GM19463 (cell line): ENCODE measurements around the gene FAIM2.
"Not testable (repeated sequence)": the region's sequence is repeated elsewhere in the genome, so short reads cannot be mapped to it uniquely, and the experiment has no call there.

Experiments
- ATAC-seq: cut with Tn5 transposase; IDR thresholded peaks from one replicate; pipeline ENCODE4 v1.9.1; 2021; ENCODE audit warnings: mild to moderate bottlenecking, moderate library complexity; ENCODE audit not compliant: unreplicated experiment

Gene FAIM2

DNA sequence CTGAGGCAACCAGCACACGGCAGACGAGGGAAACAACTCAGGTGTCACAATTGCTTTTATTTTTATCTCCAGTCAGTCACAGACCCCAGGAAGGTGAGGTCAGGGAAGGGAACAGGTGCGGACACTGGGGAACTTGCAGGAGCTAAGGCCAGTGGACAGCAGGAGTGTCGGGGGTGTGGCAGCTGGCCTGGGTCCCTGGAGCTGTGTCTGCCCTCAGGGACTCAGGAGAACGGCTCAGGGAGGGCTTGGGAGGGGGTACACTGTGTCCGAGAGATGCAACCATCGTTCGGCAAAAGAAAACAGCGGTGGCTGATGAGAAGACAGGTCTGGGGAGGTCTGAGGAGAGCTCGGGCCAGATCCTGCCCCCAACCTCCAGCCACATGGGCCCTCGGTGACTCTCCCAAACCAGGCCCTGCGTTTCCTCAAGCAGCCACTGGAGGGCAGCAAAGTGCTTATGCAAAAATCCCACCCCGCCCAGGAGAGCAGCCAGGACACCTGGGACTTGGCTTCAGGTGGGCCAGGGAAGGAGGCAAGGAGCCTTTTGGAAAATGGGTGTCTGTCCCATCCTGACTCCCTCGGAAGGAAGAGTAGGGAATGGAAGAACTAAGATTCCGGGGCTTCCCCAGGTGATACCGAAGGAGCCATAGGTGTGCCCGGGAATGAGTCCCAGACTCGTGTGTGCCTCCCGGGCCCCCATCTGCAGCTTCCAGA lies 36.7 kb downstream of the FAIM2 start:
- no peak for ATAC-seq

DNA sequence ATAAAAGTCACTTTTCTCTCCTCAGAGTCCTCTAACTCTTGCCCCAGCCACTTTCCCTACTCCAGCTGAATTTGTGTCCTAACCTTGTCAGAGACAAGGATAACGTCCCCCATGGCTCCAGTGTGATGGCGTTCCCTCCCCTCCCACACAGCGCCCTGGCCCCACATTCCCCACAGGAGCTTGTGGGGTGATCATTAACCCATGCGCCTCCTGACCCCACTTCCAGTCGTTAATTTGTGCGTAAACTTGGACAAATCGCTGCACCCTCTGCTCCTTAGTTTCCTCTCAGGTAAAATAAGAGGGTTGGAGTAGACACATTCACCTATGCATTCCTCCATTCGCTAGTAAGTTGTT lies 37.9 kb downstream of the FAIM2 start:
- no peak for ATAC-seq

DNA sequence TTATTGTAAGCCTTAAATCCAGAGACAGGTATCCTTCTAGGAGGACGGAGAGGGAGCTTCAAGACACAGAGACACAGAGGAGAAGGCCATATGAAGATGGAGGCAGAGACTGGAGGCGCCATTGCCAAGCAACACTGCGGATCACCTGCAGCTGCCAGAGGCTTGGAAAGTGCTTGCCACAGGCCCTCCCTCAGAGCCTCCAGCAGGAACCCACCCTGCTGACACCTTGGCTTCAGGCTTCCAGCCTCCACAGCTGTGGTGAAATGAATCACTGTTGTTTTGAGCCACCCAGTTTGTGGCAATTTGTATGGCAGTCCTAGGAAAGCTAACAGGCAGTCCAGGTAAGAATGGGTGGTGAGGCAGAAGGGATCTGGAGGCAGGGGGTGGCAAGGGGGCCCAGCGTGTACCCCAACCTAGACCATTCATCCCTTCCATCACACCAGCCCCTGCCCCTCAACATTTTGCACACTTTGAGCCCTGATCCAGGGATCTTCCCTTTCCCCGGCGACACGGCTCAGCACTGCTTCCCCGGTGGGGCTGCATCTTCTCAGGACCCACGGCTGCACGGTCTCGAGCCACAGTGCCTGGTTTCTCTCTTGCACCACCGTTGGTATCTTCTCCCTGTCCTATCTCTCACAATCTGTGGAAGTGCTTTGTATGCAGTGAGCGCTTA lies 38.5 kb downstream of the FAIM2 start:
- no peak for ATAC-seq

DNA sequence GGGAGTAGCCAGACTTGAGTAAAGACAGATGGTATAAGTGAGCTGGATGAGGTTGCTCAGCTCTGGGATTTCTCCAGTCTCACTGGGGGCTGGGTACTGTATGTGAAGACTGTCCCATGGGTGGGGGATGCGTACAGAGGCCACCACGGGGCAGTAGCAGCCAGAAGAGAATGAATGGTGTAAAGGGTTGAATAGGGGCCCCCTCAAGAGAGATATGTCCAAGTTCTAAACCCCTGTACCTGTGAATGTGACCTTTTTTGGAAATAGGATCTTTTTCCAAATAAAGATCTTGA lies 39.0 kb downstream of the FAIM2 start:
- ATAC-seq, result no peak

DNA sequence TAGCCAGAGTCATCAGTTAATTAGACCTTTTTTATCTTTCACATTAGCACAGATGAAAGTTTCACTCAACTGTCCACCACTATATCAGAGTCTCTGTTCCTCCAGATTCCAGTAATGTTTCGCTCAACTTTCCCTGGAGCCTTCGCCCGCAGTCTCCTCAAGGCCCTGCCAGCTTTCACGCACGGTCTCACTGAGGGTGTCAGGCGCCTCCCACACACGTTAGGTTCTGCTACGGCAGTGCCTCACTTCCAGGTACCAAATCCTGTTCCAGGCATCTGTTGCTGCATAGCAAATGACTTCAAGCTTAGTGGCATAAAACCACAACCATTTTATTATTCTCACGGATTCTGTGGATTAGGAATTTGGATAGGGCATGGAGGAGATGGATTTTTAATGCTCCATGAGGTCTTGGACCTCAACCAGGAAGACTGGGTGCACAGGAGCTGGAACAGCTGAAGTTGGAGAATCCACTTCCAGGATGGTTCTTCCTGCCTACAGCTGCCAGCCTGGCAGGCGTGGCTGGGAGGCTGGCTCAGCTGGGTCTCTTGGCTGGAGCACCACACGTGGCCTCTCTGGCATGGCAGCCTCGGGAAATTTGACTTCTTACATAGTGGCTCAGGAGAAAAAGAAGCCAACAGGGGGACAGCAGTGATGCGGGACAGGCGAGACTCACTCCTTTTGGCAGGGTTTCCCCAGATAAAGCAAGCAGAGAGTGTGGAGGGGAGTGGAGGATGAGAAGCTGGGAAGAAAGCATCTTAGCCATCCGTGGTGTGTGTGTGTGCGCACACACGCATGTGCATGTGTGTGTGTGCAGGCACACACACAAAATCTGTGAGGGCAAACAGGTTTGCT lies 39.5 kb downstream of the FAIM2 start:
- no peak for ATAC-seq

DNA sequence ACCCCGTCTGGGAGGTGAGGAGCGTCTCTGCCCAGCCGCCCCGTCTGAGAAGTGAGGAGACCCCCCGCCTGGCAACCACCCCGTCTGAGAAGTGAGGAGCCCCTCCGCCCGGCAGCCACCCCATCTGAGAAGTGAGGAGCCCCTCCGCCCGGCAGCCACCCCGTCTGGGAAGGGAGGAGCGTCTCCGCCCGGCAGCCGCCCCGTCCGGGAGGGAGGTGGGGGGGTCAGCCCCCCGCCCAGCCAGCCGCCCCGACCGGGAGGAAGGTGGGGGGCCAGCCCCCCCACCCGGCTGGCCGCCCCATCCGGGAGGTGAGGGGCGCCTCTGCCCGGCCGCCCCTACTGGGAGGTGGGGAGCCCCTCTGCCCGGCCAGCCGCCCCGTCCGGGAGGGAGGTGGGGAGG lies 42.8 kb downstream of the FAIM2 start:
- not testable (repeated sequence) for ATAC-seq

DNA sequence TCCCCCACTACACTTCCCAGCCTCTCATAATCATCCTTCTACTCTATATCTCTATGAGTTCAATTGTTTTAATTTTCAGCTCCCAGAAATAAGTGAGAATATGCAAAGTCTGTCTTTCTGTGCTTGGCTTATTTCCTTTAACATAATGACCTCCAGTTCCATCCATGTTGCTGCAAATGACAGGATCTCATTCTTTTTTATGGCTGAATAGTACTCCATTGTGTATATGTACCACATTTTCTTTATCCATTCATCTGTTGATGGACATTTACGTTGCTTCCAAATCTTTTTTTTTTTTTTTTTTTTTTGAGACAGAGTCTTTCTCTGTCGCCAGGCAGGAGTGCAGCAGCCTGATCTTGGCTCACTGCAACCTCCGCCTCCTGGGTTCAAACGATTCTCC lies 47.8 kb downstream of the FAIM2 start:
- not testable (repeated sequence) for ATAC-seq

DNA sequence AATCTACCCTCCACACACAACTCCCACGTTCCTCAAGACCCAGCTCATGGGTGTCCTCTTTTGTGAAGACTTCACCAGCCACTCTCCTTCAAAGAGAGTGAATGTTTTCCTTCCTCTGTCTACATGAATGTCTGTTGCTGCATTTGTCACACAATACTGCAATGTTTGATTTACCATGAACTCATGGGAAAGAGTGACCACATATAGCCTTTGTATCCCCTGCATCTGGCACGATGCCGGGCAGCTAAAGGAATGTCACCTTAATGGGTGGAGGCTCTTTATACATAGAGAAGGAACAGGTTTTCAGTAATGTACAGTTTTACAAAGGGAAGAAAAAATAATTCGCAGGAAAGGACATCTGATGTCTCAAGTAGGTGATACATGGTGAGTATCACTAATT lies 48.7 kb downstream of the FAIM2 start:
- no peak for ATAC-seq

DNA sequence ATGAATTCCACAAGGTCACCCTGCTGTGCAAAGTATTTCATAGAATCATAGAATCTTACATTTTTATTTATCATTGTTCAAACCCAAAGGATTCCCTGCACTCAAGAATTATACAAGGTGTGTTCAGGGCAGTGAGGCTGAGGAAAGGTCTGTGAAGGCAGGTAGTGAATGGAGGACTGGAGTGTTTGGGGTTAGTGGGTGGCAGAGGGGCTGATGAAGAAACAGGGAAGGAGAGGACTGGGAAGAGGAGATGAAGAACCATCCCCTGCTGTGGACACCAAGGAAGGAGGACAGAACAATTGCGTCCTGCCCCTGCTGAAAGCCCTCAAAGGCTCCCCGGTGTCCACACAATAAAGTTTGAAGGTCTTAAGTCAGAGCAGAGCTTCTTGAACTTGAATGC lies 50.0 kb downstream of the FAIM2 start:
- no peak for ATAC-seq

DNA sequence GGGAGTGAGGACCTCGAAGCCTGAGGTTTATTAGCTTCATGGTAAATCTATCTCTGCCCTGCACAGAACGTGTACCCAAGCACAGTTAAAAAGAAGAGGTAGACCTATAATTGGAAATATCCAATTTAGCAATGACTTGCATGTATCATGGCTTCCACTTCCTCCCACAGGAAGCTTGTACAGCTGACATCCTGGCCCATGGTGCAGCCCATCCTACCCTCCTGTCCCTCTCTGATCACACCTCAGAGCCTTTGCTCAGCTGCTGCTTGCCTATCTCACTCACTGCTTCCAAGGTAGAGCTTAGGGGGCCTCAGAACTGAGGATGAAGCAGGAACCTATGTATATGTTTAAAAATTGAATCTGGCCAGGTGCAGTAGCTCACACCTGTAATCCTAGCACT lies 56.5 kb downstream of the FAIM2 start:
- no peak for ATAC-seq

DNA sequence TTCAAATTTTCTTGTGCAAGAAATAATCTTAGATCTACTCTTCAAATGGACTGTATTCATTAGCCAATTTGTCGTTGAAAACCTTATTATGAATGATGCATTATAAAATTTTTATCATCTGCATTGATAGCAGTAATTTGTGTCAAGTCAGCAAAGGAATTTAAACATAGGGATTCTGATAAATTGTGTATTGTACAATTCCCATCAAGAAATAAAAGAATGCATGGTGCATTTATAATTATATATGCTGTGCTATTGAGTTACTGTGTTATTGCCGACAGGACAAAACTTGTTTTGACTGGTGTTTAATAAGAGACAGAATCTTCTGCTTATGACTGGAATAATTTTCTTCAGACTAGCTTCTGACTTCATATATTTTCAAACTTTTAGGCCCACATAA lies 57.7 kb downstream of the FAIM2 start:
- no peak for ATAC-seq

DNA sequence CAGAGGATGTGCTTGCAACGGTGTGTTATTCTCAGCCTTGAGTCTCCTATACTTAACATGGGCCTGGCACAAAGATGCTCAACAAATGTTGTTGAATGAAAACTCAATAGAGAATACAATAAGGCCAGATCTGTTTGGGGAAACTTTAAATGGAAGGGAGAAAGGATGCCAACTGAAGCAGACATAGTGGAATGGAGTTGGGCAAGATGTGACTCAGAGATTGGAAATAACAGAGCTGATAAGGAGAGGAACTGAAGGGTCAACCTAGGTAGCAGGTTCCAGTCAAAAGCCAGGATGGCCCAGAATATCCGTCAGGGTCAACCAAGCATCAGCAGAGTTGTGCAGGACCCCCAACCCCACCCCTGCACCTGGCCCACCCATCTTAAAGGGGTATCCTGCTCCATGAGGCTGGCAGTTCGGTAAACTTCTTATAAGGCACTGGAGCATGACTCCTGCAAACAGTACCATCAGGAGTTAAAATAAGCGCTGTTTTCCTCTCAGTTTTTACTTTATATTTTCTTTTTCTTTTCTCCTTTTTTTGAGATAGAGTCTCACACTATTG lies 59.7 kb downstream of the FAIM2 start:
- no peak for ATAC-seq

DNA sequence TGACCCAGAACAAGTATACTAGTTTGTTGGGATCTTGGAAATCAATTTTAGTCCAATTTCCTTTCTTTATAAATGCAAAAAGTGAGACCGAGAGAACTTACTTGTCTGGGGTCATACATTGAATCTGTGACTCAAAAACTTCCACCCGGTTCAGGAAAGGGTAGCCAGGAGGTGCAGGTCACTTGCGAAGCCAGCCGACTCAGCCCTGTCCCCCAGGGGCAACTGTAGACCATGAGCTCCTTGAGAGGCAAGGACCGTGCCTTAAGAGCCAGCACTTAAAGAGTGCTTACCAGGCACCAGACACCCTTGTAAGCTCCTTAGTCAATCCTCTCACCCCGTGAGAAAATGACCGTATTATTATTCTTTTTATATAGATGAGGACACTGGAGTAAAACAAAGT lies 60.3 kb downstream of the FAIM2 start:
- no peak for ATAC-seq

DNA sequence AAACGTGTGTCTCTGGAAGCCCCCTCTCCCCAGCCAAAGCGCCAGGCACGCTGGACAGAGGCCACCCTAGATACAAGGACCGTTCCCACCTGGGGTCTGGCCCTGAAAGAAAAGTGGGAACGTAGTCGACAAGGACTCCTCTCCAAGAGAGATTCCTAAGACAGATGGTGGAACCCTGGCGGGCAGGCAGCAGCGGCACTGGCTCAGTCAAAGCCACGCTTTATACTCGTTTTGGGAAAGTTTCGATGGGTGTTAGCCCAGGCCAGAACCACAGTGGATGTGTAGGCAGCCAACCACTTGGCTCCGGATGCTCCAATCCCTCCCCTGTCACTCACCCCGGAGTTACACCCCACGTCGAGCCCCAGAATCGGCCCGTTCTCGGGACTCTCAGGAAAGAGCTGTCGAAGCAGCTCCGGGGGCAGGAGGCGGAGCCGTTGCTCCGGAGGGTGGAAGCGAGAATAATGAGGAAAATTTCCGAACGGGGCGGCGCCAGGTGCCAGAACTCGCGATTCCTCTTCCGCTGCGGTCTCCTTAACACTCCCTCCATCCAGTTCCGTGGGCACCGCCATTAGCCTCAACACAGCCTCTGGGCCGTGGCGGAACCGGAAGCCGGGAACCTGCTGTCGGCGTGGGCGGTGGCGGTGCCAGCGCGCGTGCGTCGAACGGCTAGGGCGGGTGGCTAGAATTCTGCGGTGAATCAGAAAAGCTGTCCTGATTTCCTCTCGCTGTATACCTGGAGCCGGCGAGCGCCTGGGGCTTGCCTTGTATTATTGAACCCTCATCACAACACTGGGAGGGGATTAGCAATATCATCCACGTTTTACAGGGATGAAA lies 61.0 kb downstream of the FAIM2 start, which contains the start of gene BCDIN3D:
TSS of gene BCDIN3D (minus strand) at position 588 of the 834 bp plus-strand sequence. CDS start at position 569, 19 bp downstream.
- peak; percentile 91 for ATAC-seq

DNA sequence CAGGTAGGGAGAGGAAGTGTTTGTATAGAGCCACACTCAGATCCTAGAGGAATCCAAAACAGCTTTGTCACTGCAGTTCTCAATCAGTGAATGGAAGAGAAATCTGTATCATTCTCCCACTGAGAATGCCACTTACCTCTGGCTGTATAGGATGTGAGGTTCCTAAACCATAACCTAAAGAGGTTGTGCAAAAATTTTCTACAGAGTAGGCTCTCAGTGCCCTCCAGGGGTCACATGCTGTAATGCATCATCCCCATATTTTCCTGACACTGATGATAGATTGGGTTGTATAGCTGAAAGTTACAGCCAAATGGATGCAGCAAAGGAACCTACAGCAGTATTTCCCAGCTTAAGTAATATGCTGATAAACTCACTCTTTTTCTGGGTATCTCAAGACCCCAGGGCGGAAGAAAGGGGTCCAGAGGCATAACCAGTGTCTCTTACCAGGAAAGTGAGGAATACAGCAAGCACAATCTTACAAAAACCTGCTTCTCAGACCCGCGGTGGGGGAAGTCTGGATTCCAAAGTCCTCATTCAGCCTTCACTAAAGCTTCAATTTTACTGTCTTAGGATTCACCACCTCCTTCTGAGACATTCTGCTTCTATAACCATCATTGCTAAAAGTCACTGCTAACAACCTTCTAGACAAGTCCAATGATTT lies 64.6 kb downstream of the FAIM2 start:
- no peak for ATAC-seq

DNA sequence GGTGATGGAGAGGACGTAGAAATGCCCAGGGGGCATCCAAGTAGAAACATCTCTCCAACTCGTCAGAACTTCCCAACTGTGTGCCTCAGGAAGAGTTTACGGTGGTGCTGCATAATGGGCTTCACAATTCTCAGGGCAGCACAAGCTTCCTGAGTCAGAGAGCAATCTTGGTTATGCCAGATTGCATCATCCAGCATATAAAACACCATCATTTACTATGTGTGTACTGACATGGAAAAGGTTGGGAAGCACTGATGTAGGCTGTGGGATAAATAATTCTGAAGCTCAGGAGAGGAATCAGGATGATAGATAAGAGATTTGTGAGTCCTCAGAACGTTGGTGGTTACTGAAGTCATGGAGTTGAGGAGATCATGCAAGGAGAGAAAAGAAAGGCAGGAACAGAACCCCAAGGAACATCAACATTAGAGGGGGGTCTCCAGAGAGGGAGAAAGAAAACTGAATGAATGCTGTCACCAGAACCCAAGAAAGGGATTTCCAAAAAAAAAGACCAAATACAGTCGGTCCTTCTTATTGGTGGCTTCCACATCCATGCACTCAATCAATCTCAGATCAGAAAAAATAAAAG lies 70.8 kb downstream of the FAIM2 start:
- no peak for ATAC-seq

DNA sequence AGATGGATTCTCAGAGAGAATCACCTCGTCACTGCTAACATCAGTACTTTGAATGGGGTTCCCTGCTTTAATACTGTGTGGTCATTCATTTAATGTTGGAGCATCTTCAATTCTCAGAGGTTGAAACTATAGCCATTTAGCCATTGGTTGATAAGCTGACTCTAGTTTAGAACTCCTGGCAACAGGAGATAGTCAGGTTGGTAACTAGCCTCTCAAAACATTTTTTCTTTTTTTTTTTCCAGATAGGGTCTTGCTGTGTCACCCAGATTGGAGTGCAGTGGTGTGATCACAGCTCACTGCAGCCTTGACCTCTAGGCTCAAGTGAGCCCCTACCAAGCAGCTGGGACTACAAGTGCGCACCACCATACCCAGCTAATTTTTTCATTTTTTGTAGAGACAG lies 72.0 kb downstream of the FAIM2 start:
- no peak for ATAC-seq

DNA sequence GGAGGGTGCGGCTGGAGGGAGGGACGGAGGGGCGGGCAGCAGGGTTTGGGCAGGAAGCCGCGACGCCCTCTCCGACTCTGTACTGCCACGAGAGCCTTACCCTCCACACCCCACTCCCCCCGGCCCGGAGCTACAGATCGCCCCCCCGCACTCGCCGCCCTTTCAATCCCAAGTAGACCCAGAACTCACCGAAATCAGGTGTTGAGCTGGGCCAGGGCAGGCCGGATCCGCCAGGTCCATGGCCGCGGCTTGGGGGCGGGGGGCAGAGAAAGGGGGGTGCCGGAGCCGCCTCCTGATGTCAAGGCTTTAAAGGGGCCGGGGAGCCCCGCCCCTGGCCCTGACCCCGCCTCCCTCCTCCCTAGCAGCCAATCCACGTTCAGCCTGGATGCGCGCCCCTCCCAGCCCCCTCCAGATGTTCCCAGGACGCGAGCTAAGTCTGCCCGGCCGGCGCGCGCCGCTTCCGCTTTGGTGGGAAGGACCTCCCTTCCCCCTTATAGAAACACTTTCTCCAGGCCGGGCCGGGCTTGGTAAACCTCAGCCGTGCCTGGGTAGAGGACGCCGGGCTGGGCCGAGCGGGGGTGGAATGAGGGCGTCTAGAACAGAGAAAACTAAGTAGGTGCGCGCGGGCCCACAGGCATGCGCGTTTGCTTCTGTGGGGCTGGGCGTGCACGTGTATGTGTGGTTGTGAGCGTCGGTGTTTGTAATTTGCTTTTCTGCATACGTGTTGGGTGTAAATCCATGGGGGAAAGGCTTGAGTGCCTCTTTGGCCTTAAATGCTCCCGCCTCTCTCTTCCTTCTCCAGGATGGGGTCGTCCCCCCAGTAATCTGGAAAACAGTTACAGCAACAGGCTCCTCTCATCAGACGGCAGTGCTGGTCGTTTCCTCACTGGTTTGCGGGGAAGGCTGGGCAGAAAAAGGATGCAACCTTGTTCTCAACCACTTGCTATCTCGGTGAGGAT lies 75.3 kb downstream of the FAIM2 start, which contains the start of gene NCKAP5L:
TSS of gene NCKAP5L (minus strand) at position 281 of the 959 bp plus-strand sequence. CDS start 24,369 bp downstream, outside the sequence.
- ATAC-seq, result peak; percentile 93
